Parietal lobe (tissue), 1 donor: ENCODE data around the gene FADD. TPM values are rescaled to one million over a fixed set of nuclear protein-coding genes. Genes with fewer than 3 reads are reported as not detected.

Experiments used
- total RNA-seq: library from RNA; depleted of rRNA; stranded (reverse); fragments of >200 nt; gene quantifications from one replicate; pipeline ENCODE4 v1.2.3, GENCODE V29; 2014

Gene FADD, protein sequence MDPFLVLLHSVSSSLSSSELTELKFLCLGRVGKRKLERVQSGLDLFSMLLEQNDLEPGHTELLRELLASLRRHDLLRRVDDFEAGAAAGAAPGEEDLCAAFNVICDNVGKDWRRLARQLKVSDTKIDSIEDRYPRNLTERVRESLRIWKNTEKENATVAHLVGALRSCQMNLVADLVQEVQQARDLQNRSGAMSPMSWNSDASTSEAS
- 13.8 TPM for total RNA-seq

DNA sequence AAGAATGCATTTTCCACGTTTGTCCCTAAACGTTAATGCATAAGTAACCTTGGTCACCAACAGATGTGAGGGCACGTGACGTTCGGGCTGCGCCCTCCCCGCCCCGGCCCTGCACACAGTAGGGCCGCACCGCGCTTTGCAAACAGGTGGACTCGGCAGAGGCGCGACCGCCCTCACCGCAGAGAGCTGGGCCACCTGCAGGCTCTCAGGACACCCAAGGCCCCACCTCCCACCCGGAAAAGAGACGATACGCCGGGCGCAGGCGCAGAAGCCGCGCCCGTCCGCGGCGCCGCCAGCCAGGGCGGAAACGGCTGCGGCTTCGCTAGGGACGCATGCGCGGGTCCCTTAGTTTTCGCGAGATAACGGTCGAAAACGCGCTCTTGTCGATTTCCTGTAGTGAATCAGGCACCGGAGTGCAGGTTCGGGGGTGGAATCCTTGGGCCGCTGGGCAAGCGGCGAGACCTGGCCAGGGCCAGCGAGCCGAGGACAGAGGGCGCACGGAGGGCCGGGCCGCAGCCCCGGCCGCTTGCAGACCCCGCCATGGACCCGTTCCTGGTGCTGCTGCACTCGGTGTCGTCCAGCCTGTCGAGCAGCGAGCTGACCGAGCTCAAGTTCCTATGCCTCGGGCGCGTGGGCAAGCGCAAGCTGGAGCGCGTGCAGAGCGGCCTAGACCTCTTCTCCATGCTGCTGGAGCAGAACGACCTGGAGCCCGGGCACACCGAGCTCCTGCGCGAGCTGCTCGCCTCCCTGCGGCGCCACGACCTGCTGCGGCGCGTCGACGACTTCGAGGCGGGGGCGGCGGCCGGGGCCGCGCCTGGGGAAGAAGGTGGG, at the start of gene FADD:
TSS of gene FADD (plus strand) at position 377 of the 831 bp plus-strand sequence. CDS start at position 541, 164 bp downstream.

Other genes starting within 250 kb of the FADD start
- not detected for gene ANO1, start 125.0 kb upstream of the FADD start, total RNA-seq
- gene PPFIA1, start 67.4 kb downstream of the FADD start, total RNA-seq = 71.7 TPM
- gene CTTN, start 195.2 kb downstream of the FADD start, total RNA-seq = 187 TPM